Effector memory CD8-positive, alpha-beta T cell (primary cell): Measurements from ENCODE around the gene ATG16L2.
"Not testable (repeated sequence)": the region's sequence is repeated elsewhere in the genome, so short reads cannot be mapped to it uniquely, and the experiment has no call there.

Experiments
- ATAC-seq: fragments of 150-1000 bp; cut with Tn5 transposase; replicated peaks from 2 replicates; pipeline ENCODE4 v1.10.0; 2021; ENCODE audit warnings: mild to moderate bottlenecking, moderate library complexity
- DNase-seq, 3 experiments: peaks; one replicate each; pipeline ENCODE4 v3.0.0; 2021
- H3K27ac Mint-ChIP-seq, 2 donors: one replicate each; pipeline ENCODE4 v1.8.0; 2022; ENCODE audit warnings: mild to moderate bottlenecking in 2 of 2, mixed read lengths in 2 of 2, moderate library complexity in 2 of 2
- H3K27me3 Mint-ChIP-seq, 2 donors: one replicate each; pipeline ENCODE4 v1.8.0; 2022; ENCODE audit warnings: mixed read lengths in 2 of 2
- H3K36me3 Mint-ChIP-seq: one replicate; pipeline ENCODE4 v1.8.0; 2022; ENCODE audit warnings: mild to moderate bottlenecking, moderate library complexity, mixed read lengths; ENCODE audit not compliant: insufficient read depth
- H3K4me1 Mint-ChIP-seq, 2 donors: one replicate each; pipeline ENCODE4 v1.8.0; 2022; ENCODE audit warnings: low read depth in 2 of 2, mixed read lengths in 2 of 2
- H3K4me3 Mint-ChIP-seq, 2 donors: one replicate each; pipeline ENCODE4 v1.8.0; 2022; ENCODE audit warnings: mild to moderate bottlenecking in 2 of 2, mixed read lengths in 2 of 2, moderate library complexity in 2 of 2
- H3K9me3 Mint-ChIP-seq, 2 donors: one replicate each; pipeline ENCODE4 v1.8.0; 2022; ENCODE audit warnings: mixed read lengths in 2 of 2

ATG16L2 gene

DNA sequence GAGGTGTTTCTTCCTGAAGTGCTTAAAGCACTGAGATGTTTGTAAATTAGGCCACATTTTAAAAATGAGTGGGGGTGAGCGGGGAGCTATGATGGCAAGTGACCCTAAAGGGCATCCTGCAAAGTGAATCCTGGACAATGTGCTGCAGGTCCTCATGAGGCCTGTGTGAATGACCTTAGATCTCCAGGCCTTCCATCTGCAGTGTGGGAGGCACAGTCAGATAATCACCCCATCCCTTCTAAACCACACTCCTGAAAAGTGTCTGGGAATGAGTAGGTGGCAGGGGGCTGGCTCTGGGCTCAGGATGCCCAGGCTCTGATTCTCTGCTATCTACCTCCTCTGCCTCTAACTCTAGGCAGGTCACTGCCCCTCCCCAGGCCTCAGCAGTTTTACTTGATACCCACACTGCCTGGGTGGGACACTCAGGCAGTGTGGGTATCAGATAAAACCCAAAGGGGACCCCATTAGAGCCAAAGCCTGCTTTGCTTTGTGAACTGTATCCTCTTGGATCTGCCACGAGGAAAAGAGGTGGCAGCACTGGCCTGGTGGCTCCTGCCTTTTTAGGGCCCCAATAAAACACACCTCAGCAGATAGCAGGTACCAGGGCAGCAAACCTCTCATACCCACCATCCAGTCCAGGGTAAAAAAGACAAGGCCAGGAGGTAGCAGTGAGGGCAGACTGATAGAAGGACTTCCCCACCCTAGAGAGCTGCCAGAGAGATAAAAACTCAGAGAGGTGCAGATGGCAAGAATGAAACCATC lies 30.9 kb upstream of the ATG16L2 start:
- ATAC-seq: no peak
- Mint-ChIP-seq H3K9me3 (no peaks in the 10 kb centered on the region), H3K4me3 (peak overlapping the region; percentile 72 to 82)

DNA sequence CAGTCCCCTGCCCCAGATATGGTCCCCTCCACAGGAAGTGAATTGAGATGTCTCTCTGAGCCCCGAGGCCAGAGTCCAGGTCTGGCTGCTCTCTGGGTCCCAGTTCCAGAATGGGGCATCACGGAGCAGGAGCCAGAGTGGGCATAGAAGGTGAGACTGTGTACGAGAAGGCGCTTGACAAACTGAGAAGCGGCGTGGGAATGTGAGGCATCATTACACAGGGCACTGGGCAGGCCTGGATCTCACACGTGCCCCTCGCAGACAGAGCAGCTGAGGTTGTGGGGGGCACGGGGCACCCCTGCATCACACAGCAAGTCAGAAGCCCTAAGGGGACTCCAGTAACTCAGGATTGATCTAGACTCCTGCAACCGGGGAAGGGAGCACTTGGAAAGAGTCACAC lies 29.5 kb upstream of the ATG16L2 start:
- Mint-ChIP-seq H3K4me3 (no peak overlapping the region), H3K36me3 (peaks cover 3% of the 10 kb centered on the region), H3K27me3 (no peaks in the 10 kb centered on the region), H3K27ac (no peak overlapping the region), H3K9me3 (no peaks in the 10 kb centered on the region), H3K4me1 (peaks cover 17 to 23% of the 10 kb centered on the region in 2 donors)
- no peak for DNase-seq
- ATAC-seq: no peak

More for the DNA sequence above, 30.9 kb upstream of the ATG16L2 start:
- DNase-seq: no peak
- Mint-ChIP-seq H3K27ac (peak overlapping the region in 1 of 2 donors; percentile 41), H3K4me1 (peaks cover 20 to 28% of the 10 kb centered on the region in 2 donors), H3K27me3 (no peaks in the 10 kb centered on the region), H3K36me3 (peaks cover 5% of the 10 kb centered on the region)

DNA sequence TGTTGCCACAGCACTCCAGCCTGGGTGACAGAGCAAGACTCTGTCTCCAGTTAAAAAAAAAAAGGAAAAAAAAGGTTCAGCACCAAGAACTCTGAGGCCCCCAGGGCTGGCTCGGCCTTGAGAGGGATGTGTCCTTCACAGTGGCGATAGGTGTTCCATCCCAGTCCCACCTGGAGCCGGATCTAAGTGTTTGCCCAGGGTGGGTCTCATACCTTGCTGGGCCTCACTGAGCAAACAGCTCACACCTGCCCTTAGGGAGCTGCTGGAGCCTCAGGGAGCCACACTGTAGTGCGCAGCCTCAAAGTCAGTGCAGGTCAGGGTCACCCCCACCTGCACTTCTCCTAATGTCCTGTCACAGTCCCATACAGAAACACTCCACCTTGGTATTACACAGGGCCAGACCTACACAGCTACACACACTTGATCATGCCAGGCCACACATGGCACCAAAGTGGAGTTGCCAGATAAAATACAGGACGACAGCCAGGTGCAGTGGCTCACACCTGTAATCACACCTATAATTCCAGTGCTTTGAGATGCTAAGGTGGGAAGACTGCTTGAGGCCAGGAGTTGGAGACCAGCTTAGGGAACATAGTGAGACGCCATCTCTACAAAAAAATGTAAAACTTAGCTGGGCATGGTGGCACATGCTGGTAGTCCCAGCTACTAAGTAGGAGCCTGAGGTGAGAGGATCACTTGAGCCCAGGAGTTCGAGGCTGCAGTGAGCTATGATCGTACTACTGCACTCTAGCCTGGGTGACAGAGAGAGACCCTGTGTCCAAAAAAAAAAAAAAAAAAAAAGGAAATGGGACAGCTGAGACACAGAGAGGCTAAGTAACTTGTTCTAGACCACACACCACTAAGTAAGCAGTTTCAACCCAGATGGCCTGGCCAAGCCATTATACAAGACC lies 27.7 kb upstream of the ATG16L2 start:
- Mint-ChIP-seq H3K4me1 (peaks cover 12 to 13% of the 10 kb centered on the region in 2 donors), H3K9me3 (no peaks in the 10 kb centered on the region), H3K27ac (no peak overlapping the region), H3K27me3 (no peaks in the 10 kb centered on the region), H3K36me3 (peaks cover 3% of the 10 kb centered on the region), H3K4me3 (no peak overlapping the region)
- DNase-seq (no peak), ATAC-seq (no peak)

DNA sequence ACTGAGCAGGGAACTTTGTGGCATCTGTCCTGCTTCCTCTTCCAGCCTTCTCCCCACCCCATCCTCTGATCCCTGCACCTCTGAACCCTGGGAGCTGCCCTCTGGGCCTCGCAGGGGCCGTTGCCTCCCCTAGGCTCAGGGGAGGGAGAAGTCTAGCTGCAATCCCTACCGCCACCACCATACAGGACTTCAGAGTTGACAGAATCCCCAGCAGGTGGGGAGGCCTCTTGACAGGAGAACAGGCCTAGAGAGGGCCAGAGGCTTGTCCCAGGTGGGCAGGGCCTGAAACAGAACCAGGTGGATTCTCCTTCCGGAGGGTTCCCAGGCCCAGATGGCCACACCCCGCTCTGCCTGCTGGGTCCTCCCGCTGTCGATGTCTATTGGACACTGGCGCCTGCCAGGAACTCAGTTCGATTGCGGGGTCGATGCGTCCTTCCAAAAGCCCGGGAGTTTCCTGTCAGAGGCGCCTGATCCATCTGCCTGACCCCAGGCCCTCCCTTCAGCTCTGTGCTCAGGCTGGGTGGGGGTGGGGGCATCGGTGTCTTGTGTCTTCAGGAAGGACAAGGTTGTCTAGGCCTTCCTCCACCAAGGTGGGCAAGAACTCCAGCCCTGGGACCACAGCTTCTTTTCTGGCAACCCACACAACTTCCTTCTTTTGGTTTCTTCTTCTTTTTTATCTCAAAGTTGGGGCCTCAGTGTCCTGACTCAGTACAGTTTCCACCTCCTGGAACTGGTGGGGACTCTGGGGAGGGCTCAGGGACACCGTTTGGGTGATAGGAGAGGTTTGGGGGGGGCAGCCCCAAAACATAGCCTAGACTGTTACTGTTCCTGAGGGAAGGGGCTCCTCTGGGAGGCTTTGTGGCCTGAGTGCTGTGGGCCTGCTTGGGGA lies 26.8 kb upstream of the ATG16L2 start:
- no peak for DNase-seq
- H3K27me3 Mint-ChIP-seq: no peaks in the 10 kb centered on the region

DNA sequence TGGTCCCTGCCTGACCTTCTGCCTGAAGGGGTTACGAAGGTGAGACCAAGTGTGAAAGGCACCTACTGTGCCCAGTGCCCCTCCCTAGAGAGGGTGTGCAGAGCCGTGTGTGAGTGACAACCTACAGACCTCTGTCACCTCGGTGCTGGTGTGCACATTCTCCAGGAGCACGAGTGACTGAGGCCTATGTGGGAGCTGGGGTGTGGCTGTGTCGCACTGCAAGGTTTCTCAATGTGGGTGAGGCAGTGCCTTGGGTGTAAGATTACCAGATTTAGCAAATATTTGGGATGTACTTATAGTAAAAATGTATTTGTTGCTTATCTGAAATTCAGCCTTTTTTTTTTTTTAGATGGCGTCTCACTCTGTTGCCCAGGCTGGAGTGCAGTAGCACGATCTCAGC lies 26.0 kb upstream of the ATG16L2 start:
- Mint-ChIP-seq H3K4me1 (peaks cover 11 to 12% of the 10 kb centered on the region in 2 donors), H3K4me3 (no peak overlapping the region), H3K27ac (no peak overlapping the region), H3K9me3 (no peaks in the 10 kb centered on the region), H3K27me3 (no peaks in the 10 kb centered on the region), H3K36me3 (peaks cover 4% of the 10 kb centered on the region)
- DNase-seq: no peak
- no peak for ATAC-seq

More for the DNA sequence above, 26.8 kb upstream of the ATG16L2 start:
- Mint-ChIP-seq H3K36me3 (peaks cover 3% of the 10 kb centered on the region), H3K9me3 (no peaks in the 10 kb centered on the region), H3K4me1 (peaks cover 8 to 9% of the 10 kb centered on the region in 2 donors), H3K4me3 (no peak overlapping the region), H3K27ac (no peak overlapping the region)
- peak; percentile 41 for ATAC-seq

DNA sequence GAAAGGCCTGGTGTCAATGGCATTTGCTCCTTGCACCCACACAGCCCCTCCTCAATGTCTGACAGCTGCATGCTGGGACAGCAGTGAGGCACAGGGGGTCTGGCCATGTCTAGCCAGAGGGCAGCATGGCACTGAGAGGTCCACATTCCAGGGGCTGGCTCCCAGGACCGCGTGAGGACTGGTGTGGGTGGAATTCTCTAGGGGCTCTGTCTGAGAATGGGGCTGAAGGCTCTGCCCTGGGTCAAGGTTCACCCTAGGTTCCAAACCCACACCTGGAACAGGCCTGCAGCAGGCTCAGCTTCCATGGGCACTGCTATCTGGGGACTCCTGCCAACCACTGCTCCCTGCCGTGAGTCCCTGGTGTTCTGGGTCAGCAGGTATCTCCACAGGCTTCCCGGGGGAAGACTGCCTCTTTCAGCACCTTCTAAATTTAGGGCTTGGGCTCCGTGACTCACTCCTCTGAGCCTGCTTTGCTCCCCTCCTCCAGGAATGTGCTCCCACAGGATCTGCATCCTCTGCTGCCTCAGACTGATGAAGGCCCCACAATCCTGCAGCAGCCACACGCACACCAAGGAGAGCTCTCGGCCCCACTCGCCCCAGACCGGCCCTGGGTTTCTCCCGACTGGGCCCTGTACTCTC lies 24.6 kb upstream of the ATG16L2 start:
- H3K36me3 Mint-ChIP-seq: peaks cover 12% of the 10 kb centered on the region
- peak overlapping the region in 1 of 2 donors; percentile 5 for H3K27ac Mint-ChIP-seq
- H3K27me3 Mint-ChIP-seq: no peaks in the 10 kb centered on the region
- H3K9me3 Mint-ChIP-seq: no peaks in the 10 kb centered on the region
- no peak for DNase-seq
- H3K4me1 Mint-ChIP-seq: peaks cover 16 to 20% of the 10 kb centered on the region in 2 donors
- ATAC-seq: no peak
- H3K4me3 Mint-ChIP-seq: no peak overlapping the region

DNA sequence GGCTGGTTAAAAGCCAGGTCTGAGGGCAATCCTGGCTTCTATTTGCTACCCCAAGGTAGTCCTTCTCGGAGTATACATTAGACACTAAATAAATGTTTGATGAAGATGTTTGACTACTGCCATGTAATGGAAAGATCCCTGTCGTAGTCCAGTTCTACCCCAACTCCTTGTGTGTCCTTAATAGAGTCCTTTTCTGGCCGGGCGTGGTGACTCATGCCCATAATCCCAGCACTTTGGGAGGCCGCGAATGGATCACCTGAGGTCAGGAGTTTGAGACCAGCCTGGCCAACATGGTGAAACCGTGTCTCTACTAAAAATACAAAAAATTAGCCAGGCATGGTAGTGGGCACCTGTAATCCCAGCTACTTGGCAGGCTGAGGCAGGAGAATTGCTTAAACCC lies 23.0 kb upstream of the ATG16L2 start:
- H3K4me3 Mint-ChIP-seq, H3K27me3 Mint-ChIP-seq, H3K27ac Mint-ChIP-seq, DNase-seq, H3K9me3 Mint-ChIP-seq, ATAC-seq: not testable (repeated sequence)
- Mint-ChIP-seq H3K4me1 (peaks cover 16 to 22% of the 10 kb centered on the region in 2 donors), H3K36me3 (peaks cover 12% of the 10 kb centered on the region)

DNA sequence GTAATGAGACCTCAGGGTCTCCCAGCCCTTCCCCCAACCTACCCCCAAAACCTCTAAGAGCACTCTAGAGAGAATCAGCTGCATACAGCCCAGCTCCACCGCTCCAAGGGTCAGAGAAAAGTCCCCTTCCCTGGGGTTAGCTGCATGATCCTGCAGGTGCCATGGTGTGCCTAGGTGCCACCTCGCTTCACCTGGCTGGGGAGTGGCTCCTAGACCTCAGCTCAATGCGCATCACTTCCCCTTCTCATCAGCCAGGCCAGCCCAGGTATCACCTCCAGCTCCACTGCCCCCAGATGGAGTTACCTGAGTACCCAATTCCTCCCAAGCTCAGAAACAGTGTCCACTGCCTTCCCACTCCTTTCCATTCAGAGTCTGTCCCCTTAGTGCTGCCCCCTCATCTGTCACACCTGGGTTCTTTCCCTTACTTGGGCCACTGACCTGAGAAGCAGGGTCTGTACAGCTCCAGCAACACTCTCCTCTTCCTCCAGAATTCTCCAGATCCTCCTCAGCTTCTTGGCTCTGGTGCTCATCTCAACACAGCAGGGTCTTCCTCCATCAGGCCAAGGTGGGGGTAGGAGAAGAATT lies 21.7 kb upstream of the ATG16L2 start:
- ATAC-seq: no peak
- Mint-ChIP-seq H3K36me3 (peaks cover 12% of the 10 kb centered on the region), H3K4me3 (peak overlapping the region; percentile 1 to 50), H3K27ac (peak overlapping the region; percentile 99 to 100), H3K27me3 (no peaks in the 10 kb centered on the region), H3K9me3 (no peaks in the 10 kb centered on the region), H3K4me1 (peaks cover 16 to 22% of the 10 kb centered on the region in 2 donors)
- DNase-seq: no peak

DNA sequence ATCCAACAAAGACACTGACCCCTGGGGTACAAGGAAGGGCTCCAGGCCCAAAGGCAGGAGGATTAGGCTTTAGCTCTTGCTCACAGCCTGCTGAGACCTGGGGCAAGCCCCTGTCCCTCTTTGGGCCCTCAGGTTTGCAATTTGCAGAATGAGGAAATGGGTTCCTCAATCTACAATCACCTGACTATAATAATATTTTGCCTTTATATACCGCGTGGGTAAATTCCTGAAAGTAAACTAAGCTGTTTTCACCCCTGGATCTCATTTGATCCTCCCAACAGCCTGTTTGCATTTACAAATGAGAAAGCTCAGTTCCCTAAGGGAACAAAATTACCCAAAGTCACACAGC lies 21.2 kb upstream of the ATG16L2 start:
- H3K27me3 Mint-ChIP-seq: no peaks in the 10 kb centered on the region
- ATAC-seq: no peak
- peak overlapping the region; percentile 99 to 100 for H3K27ac Mint-ChIP-seq
- H3K9me3 Mint-ChIP-seq: no peaks in the 10 kb centered on the region
- DNase-seq: no peak
- peaks cover 16 to 19% of the 10 kb centered on the region in 2 donors for H3K4me1 Mint-ChIP-seq
- H3K36me3 Mint-ChIP-seq: peaks cover 10% of the 10 kb centered on the region
- H3K4me3 Mint-ChIP-seq: peak overlapping the region; percentile 93 to 94

DNA sequence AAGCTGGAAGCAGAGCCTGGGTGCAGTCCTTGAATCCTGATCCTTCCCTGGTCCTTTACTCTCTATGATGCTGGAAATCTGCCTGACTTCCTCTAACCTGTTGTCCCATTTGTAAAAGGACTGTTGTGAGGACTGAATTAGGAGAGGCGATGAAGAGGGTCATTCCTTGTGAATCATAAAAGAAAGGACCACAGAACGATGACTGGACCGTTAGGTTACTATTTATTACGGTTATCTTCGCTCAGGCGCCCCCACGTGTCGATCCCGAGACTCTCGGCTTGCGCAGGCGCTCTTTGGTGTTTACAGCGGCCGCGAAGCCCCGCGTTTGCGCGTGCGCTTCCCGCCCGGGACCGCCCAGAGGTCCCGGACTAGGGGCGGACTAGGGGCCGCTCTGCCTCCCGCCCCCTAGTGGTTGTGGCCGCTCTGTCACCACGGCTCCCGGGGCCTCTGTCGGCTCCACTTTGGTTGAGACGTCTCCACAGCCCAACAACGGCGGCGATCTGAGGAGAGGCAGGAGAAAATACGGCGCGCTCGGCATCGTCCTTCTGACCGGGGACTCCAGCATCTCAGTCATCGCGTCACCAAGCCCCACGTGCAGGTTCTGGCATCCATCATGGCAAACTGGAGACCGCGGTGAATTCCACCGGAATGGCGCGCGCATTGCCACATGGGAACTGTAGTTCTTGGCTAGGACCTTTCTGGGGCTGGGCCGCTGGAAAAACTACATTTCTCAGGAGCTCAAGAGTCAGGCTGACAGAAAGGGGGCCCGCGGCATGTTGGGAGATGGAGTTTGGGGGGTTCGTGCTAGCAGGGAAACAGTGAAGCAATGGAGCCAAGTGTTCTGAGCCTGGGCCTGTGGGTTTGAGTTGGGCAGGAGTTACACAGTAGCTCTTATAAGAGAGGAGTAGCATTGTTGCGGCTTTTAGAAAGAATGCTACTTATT lies 20.5 kb upstream of the ATG16L2 start, which contains the start of gene STARD10:
Gene STARD10 (minus strand): TSS at position 623 of the 943 bp plus-strand sequence. CDS start 12,866 bp downstream, outside the sequence.
- Mint-ChIP-seq H3K27ac (peak within 1 kb of the TSS; percentile 99 to 100), H3K36me3 (peaks cover 10% of the 10 kb centered on the region), H3K9me3 (no peaks in the 10 kb centered on the region), H3K27me3 (no peaks in the 10 kb centered on the region), H3K4me1 (peaks cover 16 to 19% of the 10 kb centered on the region in 2 donors), H3K4me3 (peak within 1 kb of the TSS; percentile 93 to 94)
- DNase-seq (peak; percentile 92 to 95 (median 94)), ATAC-seq (peak; percentile 91)

DNA sequence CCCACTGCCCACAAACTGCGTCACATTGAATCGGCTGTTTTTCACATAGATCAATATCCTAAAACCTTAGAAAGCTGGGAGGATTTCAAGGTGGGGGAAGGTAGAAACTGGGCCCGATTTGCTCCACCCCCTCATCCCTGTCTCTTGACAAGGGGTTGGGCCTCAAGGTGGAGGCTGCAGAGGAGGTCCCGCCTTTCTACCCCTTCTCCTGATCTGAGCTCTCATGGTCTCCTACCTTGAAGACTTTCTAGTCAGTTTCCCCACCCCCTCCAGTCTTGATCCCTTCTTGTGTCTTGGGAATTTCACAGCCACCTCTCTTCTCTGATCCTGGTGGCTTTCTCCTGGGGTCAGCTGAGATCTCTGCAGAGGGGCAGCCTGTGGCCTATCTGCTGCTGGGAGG lies 15.8 kb upstream of the ATG16L2 start:
- ATAC-seq (no peak), DNase-seq (no peak)
- peak overlapping the region in 1 of 2 donors; percentile 71 for H3K27ac Mint-ChIP-seq
- H3K4me3 Mint-ChIP-seq: no peak overlapping the region
- peaks cover 4 to 8% of the 10 kb centered on the region in 2 donors for H3K4me1 Mint-ChIP-seq
- H3K9me3 Mint-ChIP-seq: no peaks in the 10 kb centered on the region
- peaks cover 7% of the 10 kb centered on the region for H3K36me3 Mint-ChIP-seq
- no peaks in the 10 kb centered on the region for H3K27me3 Mint-ChIP-seq
